GM18909 (cell line): ENCODE data around the gene ADORA2B.

ENCODE experiments used
- ATAC-seq: cut with Tn5 transposase; IDR thresholded peaks from one replicate; pipeline ENCODE4 v1.9.1; 2021; ENCODE audit warnings: mild to moderate bottlenecking; ENCODE audit not compliant: unreplicated experiment, poor library complexity

Gene ADORA2B

GRCh38 chr17:15952048-15952532 lies 7.2 kb downstream of the ADORA2B start:
- no peak for ATAC-seq

- no peak for ATAC-seq
Measured at GRCh38 chr17:15952916-15953790, 8.2 kb downstream of the ADORA2B start.

GRCh38 chr17:15954222-15954621 lies 9.3 kb downstream of the ADORA2B start:
- ATAC-seq: no peak

GRCh38 chr17:15955793-15956541 lies 11.0 kb downstream of the ADORA2B start:
- ATAC-seq: no peak

GRCh38 chr17:15957206-15957605 lies 12.3 kb downstream of the ADORA2B start:
- ATAC-seq: no peak

- ATAC-seq: no peak
Measured at GRCh38 chr17:15957608-15958307, 12.8 kb downstream of the ADORA2B start.

GRCh38 chr17:15958484-15958854 lies 13.5 kb downstream of the ADORA2B start:
- ATAC-seq: no peak

- no peak for ATAC-seq
Measured at GRCh38 chr17:15963670-15964110, 18.8 kb downstream of the ADORA2B start.

- no peak for ATAC-seq
Measured at GRCh38 chr17:15965528-15965927, 20.6 kb downstream of the ADORA2B start.

- no peak for ATAC-seq
Measured at GRCh38 chr17:15966183-15966878, 21.4 kb downstream of the ADORA2B start.

GRCh38 chr17:15966879-15967248 lies 21.9 kb downstream of the ADORA2B start:
- no peak for ATAC-seq

- no peak for ATAC-seq
Measured at GRCh38 chr17:15967706-15968399, 22.9 kb downstream of the ADORA2B start.

GRCh38 chr17:15969463-15969862 lies 24.5 kb downstream of the ADORA2B start:
- no peak for ATAC-seq

GRCh38 chr17:15970500-15970899 lies 25.6 kb downstream of the ADORA2B start:
- no peak for ATAC-seq

- ATAC-seq: no peak
Measured at GRCh38 chr17:15971098-15971678, 26.3 kb downstream of the ADORA2B start.

GRCh38 chr17:15971882-15972281 lies 27.0 kb downstream of the ADORA2B start:
- no peak for ATAC-seq

GRCh38 chr17:15972497-15972951 lies 27.6 kb downstream of the ADORA2B start:
- no peak for ATAC-seq

GRCh38 chr17:15973016-15973415 lies 28.1 kb downstream of the ADORA2B start:
- ATAC-seq: no peak

- ATAC-seq: no peak
Measured at GRCh38 chr17:15973834-15974233, 28.9 kb downstream of the ADORA2B start.
